Activated CD4-positive, alpha-beta T cell treated with anti-CD3 and anti-CD28 coated beads, Interleukin-2, amount 10 ng/mL, durations not matched to agents 7 days and 5 days (primary cell): ENCODE measurements around the gene CSTF2. TPM values are rescaled to one million over a fixed set of nuclear protein-coding genes. Genes with fewer than 3 reads are reported as not detected.
A peak's percentile ranks its signal among the peaks of the same experiment; 100 is the strongest.
"Not testable (repeated sequence)": the region's sequence is repeated elsewhere in the genome, so short reads cannot be mapped to it uniquely, and the experiment has no call there.

ENCODE experiments used
- CTCF ChIA-PET: fragments of 350-600 bp; sonication (Branson Sonifier 250); formaldehyde crosslinking; loops from one replicate; lab custom pipeline; 2021; ENCODE audit warnings: antibody characterized with exemption; lab: Charles Lee
- POLR2A ChIA-PET: fragments of 350-600 bp; sonication (Branson Sonifier 250); formaldehyde crosslinking; loops from one replicate; lab custom pipeline; 2021; ENCODE audit warnings: antibody characterized with exemption; lab: Charles Lee
- DNase-seq: peaks from one replicate; pipeline ENCODE4 v3.0.0-alpha.2; 2020
- H3K27ac Mint-ChIP-seq: one replicate; pipeline ENCODE4 v1.8.0; 2021; ENCODE audit warnings: mild to moderate bottlenecking, moderate library complexity, mixed read lengths
- H3K27me3 Mint-ChIP-seq: one replicate; pipeline ENCODE4 v1.8.0; 2021; ENCODE audit warnings: mixed read lengths
- H3K36me3 Mint-ChIP-seq: one replicate; pipeline ENCODE4 v1.8.0; 2021; ENCODE audit warnings: low read depth, mixed read lengths
- H3K4me1 Mint-ChIP-seq: one replicate; pipeline ENCODE4 v1.8.0; 2021; ENCODE audit warnings: mixed read lengths
- H3K4me3 Mint-ChIP-seq: one replicate; pipeline ENCODE4 v1.8.0; 2021; ENCODE audit warnings: mild to moderate bottlenecking, moderate library complexity, mixed read lengths
- H3K9me3 Mint-ChIP-seq: one replicate; pipeline ENCODE4 v1.8.0; 2021; ENCODE audit warnings: mixed read lengths
- total RNA-seq, 2 experiments: library from RNA; stranded (reverse); gene quantifications; one replicate each; pipeline ENCODE4 v1.2.3, GENCODE V29; 2021

CSTF2 gene, protein sequence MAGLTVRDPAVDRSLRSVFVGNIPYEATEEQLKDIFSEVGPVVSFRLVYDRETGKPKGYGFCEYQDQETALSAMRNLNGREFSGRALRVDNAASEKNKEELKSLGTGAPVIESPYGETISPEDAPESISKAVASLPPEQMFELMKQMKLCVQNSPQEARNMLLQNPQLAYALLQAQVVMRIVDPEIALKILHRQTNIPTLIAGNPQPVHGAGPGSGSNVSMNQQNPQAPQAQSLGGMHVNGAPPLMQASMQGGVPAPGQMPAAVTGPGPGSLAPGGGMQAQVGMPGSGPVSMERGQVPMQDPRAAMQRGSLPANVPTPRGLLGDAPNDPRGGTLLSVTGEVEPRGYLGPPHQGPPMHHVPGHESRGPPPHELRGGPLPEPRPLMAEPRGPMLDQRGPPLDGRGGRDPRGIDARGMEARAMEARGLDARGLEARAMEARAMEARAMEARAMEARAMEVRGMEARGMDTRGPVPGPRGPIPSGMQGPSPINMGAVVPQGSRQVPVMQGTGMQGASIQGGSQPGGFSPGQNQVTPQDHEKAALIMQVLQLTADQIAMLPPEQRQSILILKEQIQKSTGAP
- total RNA-seq, result 10 to 100 TPM; 33.9 to 35.8 TPM

- Mint-ChIP-seq H3K27ac (peak within 1 kb of the TSS; percentile 96), H3K27me3 (peaks cover 7% of the 10 kb centered on the region), H3K9me3 (no peaks in the 10 kb centered on the region), H3K36me3 (peaks cover 20% of the 10 kb centered on the region), H3K4me3 (peak within 1 kb of the TSS; percentile 97), H3K4me1 (peaks cover 9% of the 10 kb centered on the region)
- POLR2A ChIA-PET, result no interaction called here
- CTCF ChIA-PET, result interaction anchor here (1.0 to 1.3 kb wide), 2 partner anchors 9 to 52 kb away, joined by 3 to 4 read pairs; no protein-coding TSS in a partner anchor
- peak; percentile 83 for DNase-seq
Measured at GRCh38 chrX:100819837-100820666, at the start of gene CSTF2. Gene CSTF2 (plus strand): TSS chrX:100820391. CDS start chrX:100820417, 26 bp downstream.

GRCh38 chrX:100796371-100796770 lies 23.8 kb upstream of the CSTF2 start:
- POLR2A ChIA-PET, H3K9me3 Mint-ChIP-seq, DNase-seq, H3K27ac Mint-ChIP-seq, H3K36me3 Mint-ChIP-seq, H3K4me3 Mint-ChIP-seq, CTCF ChIA-PET, H3K4me1 Mint-ChIP-seq, H3K27me3 Mint-ChIP-seq: not testable (repeated sequence)

DNA sequence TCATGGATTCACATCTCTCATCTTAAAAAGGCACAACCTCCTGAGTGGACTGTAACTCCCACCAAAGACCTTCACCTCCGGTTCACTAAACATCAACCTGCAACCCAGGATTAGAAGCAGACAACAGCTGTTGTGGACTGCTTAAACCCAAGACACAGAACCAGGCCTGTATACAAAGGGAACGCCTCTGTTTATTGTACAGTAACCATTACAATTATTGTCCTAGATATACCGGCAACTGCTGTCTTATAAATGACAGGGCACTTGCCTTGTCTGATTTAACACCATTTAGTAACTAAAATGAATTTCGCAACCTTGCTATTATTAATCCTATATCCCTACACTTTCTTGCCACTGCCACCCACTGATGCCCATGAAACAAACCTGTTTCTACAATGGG lies 22.8 kb upstream of the CSTF2 start:
- H3K4me1 Mint-ChIP-seq, result no peaks in the 10 kb centered on the region
- no peak for DNase-seq
- no peak overlapping the region for H3K27ac Mint-ChIP-seq
- no peak overlapping the region for H3K4me3 Mint-ChIP-seq
- no peaks in the 10 kb centered on the region for H3K36me3 Mint-ChIP-seq
- H3K27me3 Mint-ChIP-seq, result peaks cover under 1% of the 10 kb centered on the region
- ChIA-PET CTCF (no interaction called here), POLR2A (no interaction called here)
- no peaks in the 10 kb centered on the region for H3K9me3 Mint-ChIP-seq

GRCh38 chrX:100798484-100799214 lies 21.5 kb upstream of the CSTF2 start:
- Mint-ChIP-seq H3K4me3 (no peak overlapping the region), H3K36me3 (no peaks in the 10 kb centered on the region), H3K27ac (no peak overlapping the region), H3K27me3 (peaks cover 4% of the 10 kb centered on the region), H3K9me3 (no peaks in the 10 kb centered on the region), H3K4me1 (no peaks in the 10 kb centered on the region)
- CTCF ChIA-PET, result interaction anchor here (0.7 kb wide), 1 partner anchor 27 kb away, joined by 3 read pairs; no protein-coding TSS in a partner anchor
- no peak for DNase-seq
- POLR2A ChIA-PET, result no interaction called here

DNA sequence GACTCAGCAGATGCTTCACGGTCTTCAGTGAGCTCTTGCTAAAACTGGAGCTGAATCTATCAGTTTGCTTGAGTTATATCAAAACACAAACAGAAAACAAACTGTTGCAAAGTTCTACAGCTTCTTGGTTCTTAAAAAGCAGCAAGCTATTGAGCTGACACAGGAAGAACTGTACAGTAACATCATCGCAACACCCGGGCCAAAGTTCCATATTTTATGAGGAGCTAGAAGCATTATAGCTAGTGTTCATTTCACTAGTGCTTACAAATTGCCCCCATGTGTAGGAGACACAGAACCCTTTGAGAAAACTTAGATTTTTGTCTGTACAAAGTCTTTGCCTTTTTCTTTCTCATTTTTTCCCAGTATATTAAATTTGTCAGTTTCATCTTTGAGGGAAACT lies 17.3 kb upstream of the CSTF2 start:
- Mint-ChIP-seq H3K4me3 (no peak overlapping the region), H3K27ac (no peak overlapping the region), H3K4me1 (no peaks in the 10 kb centered on the region), H3K9me3 (no peaks in the 10 kb centered on the region), H3K36me3 (no peaks in the 10 kb centered on the region), H3K27me3 (peaks cover 9% of the 10 kb centered on the region)
- ChIA-PET CTCF (no interaction called here), POLR2A (no interaction called here)
- DNase-seq, result no peak

DNA sequence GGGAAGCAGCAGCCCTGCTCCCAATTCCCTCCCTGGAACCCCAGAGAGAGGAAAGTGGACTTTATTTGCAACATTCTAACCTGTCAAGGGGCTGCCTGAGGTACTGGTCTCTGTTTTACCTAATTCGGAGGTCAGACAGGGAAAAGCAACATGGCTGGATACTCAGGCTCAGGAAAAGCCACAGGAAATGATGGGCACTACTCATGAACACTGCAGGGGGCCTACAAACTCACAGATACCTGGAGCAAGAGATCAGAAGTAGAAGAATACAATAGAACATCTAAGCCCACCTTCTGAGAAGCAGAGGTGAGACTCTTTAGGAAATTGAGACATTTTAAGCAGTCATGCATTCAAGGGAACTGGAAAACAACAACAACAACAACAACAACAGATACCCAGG lies 15.4 kb upstream of the CSTF2 start:
- peaks cover 20% of the 10 kb centered on the region for H3K27me3 Mint-ChIP-seq
- no peaks in the 10 kb centered on the region for H3K4me1 Mint-ChIP-seq
- H3K36me3 Mint-ChIP-seq, result no peaks in the 10 kb centered on the region
- ChIA-PET CTCF (no interaction called here), POLR2A (no interaction called here)
- H3K4me3 Mint-ChIP-seq, result no peak overlapping the region
- no peaks in the 10 kb centered on the region for H3K9me3 Mint-ChIP-seq
- DNase-seq, result no peak
- H3K27ac Mint-ChIP-seq, result no peak overlapping the region

GRCh38 chrX:100808265-100808664 lies 11.9 kb upstream of the CSTF2 start:
- H3K4me3 Mint-ChIP-seq, H3K9me3 Mint-ChIP-seq, H3K4me1 Mint-ChIP-seq, POLR2A ChIA-PET, H3K36me3 Mint-ChIP-seq, CTCF ChIA-PET, DNase-seq, H3K27ac Mint-ChIP-seq: not testable (repeated sequence)
- H3K27me3 Mint-ChIP-seq, result peaks cover 23% of the 10 kb centered on the region

- no peak for DNase-seq
- H3K36me3 Mint-ChIP-seq, result no peaks in the 10 kb centered on the region
- no peak overlapping the region for H3K4me3 Mint-ChIP-seq
- POLR2A ChIA-PET, result no interaction called here
- H3K4me1 Mint-ChIP-seq, result no peaks in the 10 kb centered on the region
- H3K9me3 Mint-ChIP-seq, result no peaks in the 10 kb centered on the region
- no peak overlapping the region for H3K27ac Mint-ChIP-seq
- CTCF ChIA-PET, result no interaction called here
- peaks cover 33% of the 10 kb centered on the region for H3K27me3 Mint-ChIP-seq
Measured at GRCh38 chrX:100812216-100813158, 7.7 kb upstream of the CSTF2 start.

DNA sequence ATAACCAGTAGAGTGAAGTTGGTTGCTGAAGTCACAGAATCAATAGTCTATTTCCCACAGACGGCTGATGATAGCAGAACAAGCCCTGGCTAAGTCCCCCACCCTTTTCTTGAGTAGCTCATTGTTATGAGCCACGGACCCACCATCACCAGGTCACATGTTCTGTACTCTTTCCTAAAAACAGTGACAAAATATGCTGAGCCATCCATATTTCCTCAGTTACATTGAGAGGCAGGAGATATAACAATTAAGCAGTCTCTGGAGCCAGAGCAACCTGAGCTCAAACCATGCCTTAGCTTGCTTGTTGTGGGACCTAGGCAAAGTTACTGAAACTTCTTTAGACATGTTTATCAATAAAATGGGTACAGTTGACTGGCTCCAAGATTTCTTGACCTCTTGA lies 2.9 kb upstream of the CSTF2 start:
- Mint-ChIP-seq H3K9me3 (no peaks in the 10 kb centered on the region), H3K36me3 (peaks cover 6% of the 10 kb centered on the region), H3K4me3 (no peak overlapping the region), H3K27me3 (peaks cover 16% of the 10 kb centered on the region), H3K4me1 (peaks cover 9% of the 10 kb centered on the region), H3K27ac (no peak overlapping the region)
- ChIA-PET CTCF (no interaction called here), POLR2A (no interaction called here)
- DNase-seq, result no peak

- Mint-ChIP-seq H3K9me3 (no peaks in the 10 kb centered on the region), H3K4me3 (peak overlapping the region; percentile 97), H3K27ac (peak overlapping the region; percentile 96), H3K27me3 (peaks cover 12% of the 10 kb centered on the region), H3K36me3 (peaks cover 20% of the 10 kb centered on the region), H3K4me1 (peaks cover 9% of the 10 kb centered on the region)
- ChIA-PET POLR2A (no interaction called here), CTCF (no interaction called here)
- DNase-seq, result no peak
Measured at GRCh38 chrX:100819534-100819836, 706 bp upstream of the CSTF2 start.

DNA sequence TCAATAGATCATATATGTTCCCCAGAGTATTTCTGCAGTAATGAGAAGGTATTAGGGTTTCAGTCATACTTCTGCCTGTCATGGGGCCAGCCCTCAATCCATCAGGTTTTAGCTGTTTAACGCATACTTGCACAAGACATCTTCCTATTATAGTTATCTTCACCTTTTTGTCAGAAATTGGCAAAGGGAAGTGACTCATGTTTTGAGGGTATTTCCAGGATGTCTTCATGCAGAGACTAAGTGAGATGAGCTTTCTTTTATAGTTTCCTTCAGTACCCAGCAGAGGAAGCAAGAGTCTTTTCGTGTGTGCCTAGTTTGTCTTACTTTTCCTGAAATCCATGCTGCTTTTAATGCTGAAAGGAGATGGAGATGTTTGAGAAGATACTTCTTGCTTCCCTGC lies 9.5 kb downstream of the CSTF2 start:
- Mint-ChIP-seq H3K27ac (peak overlapping the region; percentile 82), H3K4me3 (peak overlapping the region; percentile 40), H3K36me3 (peaks cover 53% of the 10 kb centered on the region), H3K9me3 (no peaks in the 10 kb centered on the region), H3K4me1 (peaks cover 24% of the 10 kb centered on the region), H3K27me3 (no peaks in the 10 kb centered on the region)
- POLR2A ChIA-PET, result no interaction called here
- peak; percentile 6 for DNase-seq
- CTCF ChIA-PET, result interaction anchor here (0.8 to 1.1 kb wide), 2 partner anchors 66 to 79 kb away, joined by 3 read pairs; no protein-coding TSS in a partner anchor

DNA sequence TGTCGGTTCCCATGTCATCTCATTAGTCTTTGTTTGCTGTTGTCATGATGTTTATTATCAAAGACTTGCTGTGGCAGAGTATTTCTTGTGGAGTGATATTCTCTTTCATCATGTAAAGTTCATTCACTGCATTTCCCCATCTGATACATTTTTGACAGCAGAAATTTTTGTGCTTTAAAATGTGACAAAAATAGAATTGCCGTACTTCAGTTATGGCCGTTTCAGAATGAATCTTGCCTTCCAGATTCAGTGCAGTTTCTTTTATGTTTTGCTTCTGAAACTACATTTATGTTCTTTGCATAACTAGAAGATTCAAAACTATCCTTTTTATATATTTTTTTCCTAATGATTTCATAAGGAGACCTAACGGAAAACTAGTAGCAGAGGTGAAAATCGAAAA lies 10.0 kb downstream of the CSTF2 start:
- no peak for DNase-seq
- Mint-ChIP-seq H3K27ac (peak overlapping the region; percentile 82), H3K9me3 (no peaks in the 10 kb centered on the region), H3K36me3 (peaks cover 53% of the 10 kb centered on the region), H3K4me1 (peaks cover 24% of the 10 kb centered on the region), H3K27me3 (no peaks in the 10 kb centered on the region), H3K4me3 (peak overlapping the region; percentile 40)
- POLR2A ChIA-PET, result no interaction called here
- CTCF ChIA-PET, result interaction anchor here (0.8 kb wide), 1 partner anchor 65 kb away, joined by 3 read pairs; no protein-coding TSS in a partner anchor
